PFSK-1 (cell line): ENCODE results near the gene CCDC117.

Experiments
- FOXP2 ChIP-seq: optimal IDR thresholded peaks from 2 replicates; pipeline ENCODE3; 2011; ENCODE audit warnings: borderline replicate concordance, control low read depth, inconsistent platforms; ENCODE audit not compliant: insufficient read depth; ENCODE audit errors: extremely low read length, extremely low read depth
- POLR2AphosphoS5 ChIP-seq: IDR thresholded peaks from 2 replicates; pipeline ENCODE4 v1.6.1; 2012; ENCODE audit warnings: low read depth, mild to moderate bottlenecking, control low read depth, low read length, moderate library complexity
- SIN3A ChIP-seq: IDR thresholded peaks from 2 replicates; pipeline ENCODE4 v1.6.1; 2012; ENCODE audit warnings: mild to moderate bottlenecking, low read length, moderate library complexity, borderline replicate concordance; ENCODE audit not compliant: insufficient read depth
- TAF1 ChIP-seq: IDR thresholded peaks from 2 replicates; pipeline ENCODE4 v1.6.1; 2012; ENCODE audit warnings: low read length, control low read depth, borderline replicate concordance; ENCODE audit not compliant: insufficient read depth
- TF ChIP-seq, protein P1 (sequence below), 2 experiments: IDR thresholded peaks; 2 replicates each; pipeline versions ENCODE4 v1.6.1 to v1.8.0; 2011 to 2012; ENCODE audit warnings: low read depth in 2 of 2, low read length in 2 of 2, control low read depth in 1 of 2, inconsistent platforms in 1 of 2, mild to moderate bottlenecking in 1 of 2, moderate library complexity in 1 of 2; ENCODE audit not compliant: insufficient read depth in 1 of 2

Gene CCDC117

GRCh38 chr22:28734393-28734792, 38.1 kb upstream of the CCDC117 start:
- TF ChIP-seq, protein P1, sequence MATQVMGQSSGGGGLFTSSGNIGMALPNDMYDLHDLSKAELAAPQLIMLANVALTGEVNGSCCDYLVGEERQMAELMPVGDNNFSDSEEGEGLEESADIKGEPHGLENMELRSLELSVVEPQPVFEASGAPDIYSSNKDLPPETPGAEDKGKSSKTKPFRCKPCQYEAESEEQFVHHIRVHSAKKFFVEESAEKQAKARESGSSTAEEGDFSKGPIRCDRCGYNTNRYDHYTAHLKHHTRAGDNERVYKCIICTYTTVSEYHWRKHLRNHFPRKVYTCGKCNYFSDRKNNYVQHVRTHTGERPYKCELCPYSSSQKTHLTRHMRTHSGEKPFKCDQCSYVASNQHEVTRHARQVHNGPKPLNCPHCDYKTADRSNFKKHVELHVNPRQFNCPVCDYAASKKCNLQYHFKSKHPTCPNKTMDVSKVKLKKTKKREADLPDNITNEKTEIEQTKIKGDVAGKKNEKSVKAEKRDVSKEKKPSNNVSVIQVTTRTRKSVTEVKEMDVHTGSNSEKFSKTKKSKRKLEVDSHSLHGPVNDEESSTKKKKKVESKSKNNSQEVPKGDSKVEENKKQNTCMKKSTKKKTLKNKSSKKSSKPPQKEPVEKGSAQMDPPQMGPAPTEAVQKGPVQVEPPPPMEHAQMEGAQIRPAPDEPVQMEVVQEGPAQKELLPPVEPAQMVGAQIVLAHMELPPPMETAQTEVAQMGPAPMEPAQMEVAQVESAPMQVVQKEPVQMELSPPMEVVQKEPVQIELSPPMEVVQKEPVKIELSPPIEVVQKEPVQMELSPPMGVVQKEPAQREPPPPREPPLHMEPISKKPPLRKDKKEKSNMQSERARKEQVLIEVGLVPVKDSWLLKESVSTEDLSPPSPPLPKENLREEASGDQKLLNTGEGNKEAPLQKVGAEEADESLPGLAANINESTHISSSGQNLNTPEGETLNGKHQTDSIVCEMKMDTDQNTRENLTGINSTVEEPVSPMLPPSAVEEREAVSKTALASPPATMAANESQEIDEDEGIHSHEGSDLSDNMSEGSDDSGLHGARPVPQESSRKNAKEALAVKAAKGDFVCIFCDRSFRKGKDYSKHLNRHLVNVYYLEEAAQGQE (IDR thresholded peaks at IDR 0.05; ENCODE audit: insufficient read depth in 1 of 2, low read depth in 2 of 2, low read length in 2 of 2), result no peak
- TF ChIP-seq SIN3A, result no peak
- no peak for TF ChIP-seq TAF1
- no peak for TF ChIP-seq POLR2AphosphoS5
- no peak for TF ChIP-seq FOXP2

- no peak for TF ChIP-seq FOXP2
- no peak for TF ChIP-seq POLR2AphosphoS5
- TF ChIP-seq, protein P1 (IDR thresholded peaks at IDR 0.05; ENCODE audit: insufficient read depth in 1 of 2, low read depth in 2 of 2, low read length in 2 of 2), result no peak
- no peak for TF ChIP-seq SIN3A
- no peak for TF ChIP-seq TAF1
Observed at GRCh38 chr22:28736301-28737155, 36.0 kb upstream of the CCDC117 start.

- TF ChIP-seq POLR2AphosphoS5, result no peak
- no peak for TF ChIP-seq FOXP2
- TF ChIP-seq, protein P1 (IDR thresholded peaks at IDR 0.05; ENCODE audit: insufficient read depth in 1 of 2, low read depth in 2 of 2, low read length in 2 of 2), result no peak
- no peak for TF ChIP-seq SIN3A
- no peak for TF ChIP-seq TAF1
Observed at GRCh38 chr22:28737701-28738100, 34.8 kb upstream of the CCDC117 start.

- TF ChIP-seq POLR2AphosphoS5, result no peak
- TF ChIP-seq FOXP2, result no peak
- TF ChIP-seq SIN3A, result no peak
- no peak for TF ChIP-seq TAF1
- TF ChIP-seq, protein P1 (IDR thresholded peaks at IDR 0.05; ENCODE audit: insufficient read depth in 1 of 2, low read depth in 2 of 2, low read length in 2 of 2), result no peak
Observed at GRCh38 chr22:28741200-28741784, 31.2 kb upstream of the CCDC117 start.
